Thoracic aorta (tissue), 2 donors: ENCODE results near the gene SMCP. TPM values are rescaled to one million over a fixed set of nuclear protein-coding genes. Genes with fewer than 3 reads are reported as not detected.

ENCODE experiments used
- ATAC-seq: fragments of 150-250 bp; one replicate; pipeline ENCODE4 v1.8.0; 2017; ENCODE audit warnings: low read depth; ENCODE audit not compliant: insufficient number of reproducible peaks, low FRiP score
- DNase-seq: peaks from one replicate; pipeline ENCODE4 v3.0.0-alpha.2; 2020; ENCODE audit warnings: low spot score
- H3K27ac ChIP-seq, 2 donors: fragments of 200-600 bp; sonication (generic); 1 replicate in 1 of 2; 2 replicates in 1 of 2; pipeline ENCODE4 v1.5.1; 2016; ENCODE audit warnings: mild to moderate bottlenecking in 2 of 2, moderate library complexity in 2 of 2
- H3K27me3 ChIP-seq: fragments of 200-600 bp; sonication (generic); replicated peaks from 2 replicates; pipeline ENCODE4 v1.6.0; 2016; ENCODE audit warnings: mild to moderate bottlenecking; ENCODE audit not compliant: insufficient read depth
- H3K36me3 ChIP-seq: fragments of 200-600 bp; sonication (generic); one replicate; pipeline ENCODE4 v1.5.1; 2016
- H3K4me1 ChIP-seq, 2 donors: fragments of 200-600 bp; sonication (generic); 1 replicate in 1 of 2; 2 replicates in 1 of 2; pipeline versions ENCODE4 v1.5.1 to v1.6.0; 2016; ENCODE audit warnings: low read depth in 2 of 2, mild to moderate bottlenecking in 1 of 2; ENCODE audit not compliant: control insufficient read depth in 1 of 2
- H3K4me3 ChIP-seq: fragments of 200-600 bp; sonication (generic); 2 replicates; pipeline ENCODE4 v1.5.1; 2016; ENCODE audit warnings: mild to moderate bottlenecking
- H3K9me3 ChIP-seq: fragments of 200-600 bp; sonication (generic); 2 replicates; pipeline ENCODE4 v1.5.1; 2016
- total RNA-seq, 2 donors: library from RNA; depleted of rRNA; stranded (reverse); fragments of >200 nt; gene quantifications; one replicate each; pipeline versions ENCODE4 v1.1.0 to v1.2.3, GENCODE V29; 2016
- TF ChIP-seq, protein P1 (sequence below): fragments of 200-600 bp; sonication (generic); IDR thresholded peaks from one replicate; pipeline ENCODE4 v1.5.1; 2019; ENCODE audit warnings: antibody characterized with exemption

The SMCP gene, protein sequence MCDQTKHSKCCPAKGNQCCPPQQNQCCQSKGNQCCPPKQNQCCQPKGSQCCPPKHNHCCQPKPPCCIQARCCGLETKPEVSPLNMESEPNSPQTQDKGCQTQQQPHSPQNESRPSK
- not detected for total RNA-seq

DNA sequence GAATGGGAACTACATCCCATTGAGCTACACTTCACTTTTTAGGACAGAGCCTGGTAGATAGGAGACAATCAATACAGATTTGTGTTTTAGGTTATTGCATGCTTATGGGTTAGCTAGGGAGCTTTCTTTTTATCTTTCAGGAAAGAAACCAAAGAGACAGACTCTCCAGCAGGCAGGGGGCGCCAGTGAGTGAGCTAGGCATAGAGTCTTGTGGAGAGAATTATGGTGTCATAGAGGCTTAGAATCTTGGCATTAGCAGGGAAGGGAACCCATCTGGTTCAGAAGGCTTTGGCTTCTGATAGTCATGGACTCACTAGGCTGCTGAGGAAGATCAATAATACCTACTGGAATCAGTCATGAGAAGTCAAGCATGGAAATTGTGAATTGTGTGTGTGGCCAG is at the start of gene SMCP:
SMCP (plus strand) TSS at position 281 of the 400 bp plus-strand sequence. CDS start 6,101 bp downstream, outside the sequence.
- H3K4me3 ChIP-seq = no peak within 1 kb of the TSS
- DNase-seq = no peak
- TF ChIP-seq, protein P1, sequence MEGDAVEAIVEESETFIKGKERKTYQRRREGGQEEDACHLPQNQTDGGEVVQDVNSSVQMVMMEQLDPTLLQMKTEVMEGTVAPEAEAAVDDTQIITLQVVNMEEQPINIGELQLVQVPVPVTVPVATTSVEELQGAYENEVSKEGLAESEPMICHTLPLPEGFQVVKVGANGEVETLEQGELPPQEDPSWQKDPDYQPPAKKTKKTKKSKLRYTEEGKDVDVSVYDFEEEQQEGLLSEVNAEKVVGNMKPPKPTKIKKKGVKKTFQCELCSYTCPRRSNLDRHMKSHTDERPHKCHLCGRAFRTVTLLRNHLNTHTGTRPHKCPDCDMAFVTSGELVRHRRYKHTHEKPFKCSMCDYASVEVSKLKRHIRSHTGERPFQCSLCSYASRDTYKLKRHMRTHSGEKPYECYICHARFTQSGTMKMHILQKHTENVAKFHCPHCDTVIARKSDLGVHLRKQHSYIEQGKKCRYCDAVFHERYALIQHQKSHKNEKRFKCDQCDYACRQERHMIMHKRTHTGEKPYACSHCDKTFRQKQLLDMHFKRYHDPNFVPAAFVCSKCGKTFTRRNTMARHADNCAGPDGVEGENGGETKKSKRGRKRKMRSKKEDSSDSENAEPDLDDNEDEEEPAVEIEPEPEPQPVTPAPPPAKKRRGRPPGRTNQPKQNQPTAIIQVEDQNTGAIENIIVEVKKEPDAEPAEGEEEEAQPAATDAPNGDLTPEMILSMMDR = no peak
- no peaks in the 10 kb centered on the region for H3K36me3 ChIP-seq
- ATAC-seq = no peak
- no peaks in the 10 kb centered on the region for H3K4me1 ChIP-seq
- no peaks in the 10 kb centered on the region for H3K27me3 ChIP-seq
- H3K9me3 ChIP-seq = no peaks in the 10 kb centered on the region
- H3K27ac ChIP-seq = no peak within 1 kb of the TSS

DNA sequence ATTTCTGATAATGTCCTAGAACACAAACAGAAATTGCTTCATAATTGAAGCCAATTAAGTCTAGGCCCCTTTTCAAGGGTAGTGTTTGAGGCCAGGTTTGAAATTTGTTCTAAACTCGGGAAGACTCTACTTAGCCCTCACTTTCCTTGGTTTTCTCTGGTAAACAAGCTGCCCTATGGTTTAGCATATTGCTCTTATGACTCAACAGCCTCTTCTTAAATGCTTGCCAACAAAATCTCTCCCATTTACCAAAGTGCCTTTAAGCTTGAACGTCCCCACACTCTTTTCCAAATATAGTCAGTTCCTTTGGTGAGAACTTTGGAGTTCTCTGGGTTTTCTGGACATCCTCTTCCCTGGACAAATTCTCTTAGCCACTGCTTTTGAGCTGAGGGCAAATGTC is 41.3 kb upstream of the SMCP start:
- ATAC-seq = no peak
- Histone ChIP-seq H3K9me3 (no peaks in the 10 kb centered on the region), H3K36me3 (no peaks in the 10 kb centered on the region), H3K27me3 (no peaks in the 10 kb centered on the region), H3K27ac (no peak overlapping the region), H3K4me3 (no peak overlapping the region), H3K4me1 (no peaks in the 10 kb centered on the region)
- TF ChIP-seq, protein P1 = no peak
- DNase-seq = no peak

DNA sequence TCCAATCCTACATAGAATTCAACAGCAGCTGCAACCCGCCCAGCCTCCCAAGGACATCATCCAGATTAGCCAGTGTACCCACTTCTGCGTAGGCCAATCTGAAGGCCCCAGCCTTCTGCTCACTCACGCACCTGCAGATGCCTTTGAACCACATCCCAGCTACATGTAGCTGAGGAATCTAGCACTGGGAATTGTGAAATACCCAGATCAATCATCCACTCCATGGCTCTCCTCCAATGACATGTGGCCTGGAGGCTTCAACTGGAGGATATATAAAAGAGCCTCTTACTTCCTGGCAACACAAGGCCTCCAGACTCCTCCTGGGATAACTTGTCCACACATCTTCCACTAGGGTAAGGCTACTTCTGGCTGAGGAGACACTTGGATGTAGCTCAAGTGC is 35.6 kb upstream of the SMCP start, which contains the start of gene LCE6A:
LCE6A (plus strand) TSS at position 301 of the 400 bp plus-strand sequence. CDS start 665 bp downstream, outside the sequence.
- DNase-seq (no peak), ATAC-seq (no peak)
- Histone ChIP-seq H3K9me3 (no peaks in the 10 kb centered on the region), H3K4me1 (no peaks in the 10 kb centered on the region), H3K27me3 (no peaks in the 10 kb centered on the region), H3K36me3 (no peaks in the 10 kb centered on the region), H3K27ac (no peak within 1 kb of the TSS), H3K4me3 (no peak within 1 kb of the TSS)
- TF ChIP-seq, protein P1 = no peak

DNA sequence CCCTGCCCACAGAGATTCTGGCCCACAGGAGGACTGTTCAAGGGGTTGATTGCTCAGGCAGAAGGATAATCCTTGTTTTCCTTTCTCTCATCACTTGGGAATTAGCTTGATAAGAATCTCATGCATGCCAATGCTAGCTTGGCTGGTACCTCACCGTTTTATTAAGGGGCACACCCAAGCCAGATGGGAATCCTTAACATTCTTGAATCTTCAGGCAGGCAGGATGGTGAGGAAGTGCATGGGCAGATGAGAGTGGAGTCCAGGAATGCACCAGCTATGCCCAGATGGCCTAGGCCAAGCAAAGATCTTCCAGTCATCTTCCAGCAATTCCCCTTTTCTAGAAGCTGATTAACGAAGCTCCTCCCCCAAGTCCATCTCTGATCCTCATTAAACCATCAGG is 22.5 kb upstream of the SMCP start:
- no peaks in the 10 kb centered on the region for H3K9me3 ChIP-seq
- no peak for DNase-seq
- H3K27me3 ChIP-seq = no peaks in the 10 kb centered on the region
- H3K27ac ChIP-seq = no peak overlapping the region
- H3K36me3 ChIP-seq = no peaks in the 10 kb centered on the region
- TF ChIP-seq, protein P1 = no peak
- H3K4me1 ChIP-seq = no peaks in the 10 kb centered on the region
- no peak for ATAC-seq
- no peak overlapping the region for H3K4me3 ChIP-seq

DNA sequence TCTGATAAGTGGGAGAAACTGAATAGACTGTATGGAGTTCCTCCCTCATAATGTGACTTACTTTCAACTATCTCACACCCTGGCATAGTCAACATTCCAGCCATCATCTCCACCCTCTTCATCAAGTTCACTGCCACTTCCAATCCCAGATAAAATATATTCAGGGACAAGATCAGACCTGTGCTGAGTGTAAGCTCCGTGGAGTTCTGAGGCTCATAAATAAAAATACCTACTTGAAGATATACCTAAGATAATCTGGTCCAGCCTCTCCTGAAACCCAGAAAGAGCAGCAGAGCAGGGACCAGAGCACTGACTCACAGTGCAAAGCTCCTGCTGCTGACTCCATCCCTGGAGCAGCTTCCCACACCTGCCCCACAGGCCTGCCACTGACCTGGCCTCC is 20.1 kb upstream of the SMCP start:
- no peaks in the 10 kb centered on the region for H3K27me3 ChIP-seq
- no peaks in the 10 kb centered on the region for H3K36me3 ChIP-seq
- H3K27ac ChIP-seq = no peak overlapping the region
- ATAC-seq (no peak), DNase-seq (no peak)
- no peak overlapping the region for H3K4me3 ChIP-seq
- no peaks in the 10 kb centered on the region for H3K4me1 ChIP-seq
- TF ChIP-seq, protein P1 = no peak
- no peaks in the 10 kb centered on the region for H3K9me3 ChIP-seq
